ENCODE measurements around the gene SLC25A17.
"Not testable (repeated sequence)": the region's sequence is repeated elsewhere in the genome, so short reads cannot be mapped to it uniquely, and the experiment has no call there.

Gene SLC25A17

GRCh38 chr22:40823426-40823825 is 4.3 kb upstream of the SLC25A17 start:
- in situ Hi-C loops (cut with HindIII; ENCODE audit: low sequenced_read_pairs), result no loop called here

- in situ Hi-C loops (cut with HindIII; ENCODE audit: low sequenced_read_pairs), result no loop called here
Observed at GRCh38 chr22:40819599-40820140, 524 bp upstream of the SLC25A17 start.

- in situ Hi-C loops (cut with HindIII; ENCODE audit: low sequenced_read_pairs), result no loop called here
Observed at GRCh38 chr22:40818192-40818746, 877 bp downstream of the SLC25A17 start.

- in situ Hi-C loops (cut with HindIII; ENCODE audit: low sequenced_read_pairs), result no loop called here
Observed at GRCh38 chr22:40817737-40818136, 1.4 kb downstream of the SLC25A17 start.

GRCh38 chr22:40813912-40814315 is 5.2 kb downstream of the SLC25A17 start:
- in situ Hi-C loops (cut with HindIII; ENCODE audit: low sequenced_read_pairs), result no loop called here

GRCh38 chr22:40808018-40808841 is 10.9 kb downstream of the SLC25A17 start:
- in situ Hi-C loops (cut with HindIII; ENCODE audit: low sequenced_read_pairs), result no loop called here

- in situ Hi-C loops (cut with HindIII; ENCODE audit: low sequenced_read_pairs), result no loop called here
Observed at GRCh38 chr22:40806711-40807110, 12.4 kb downstream of the SLC25A17 start.

GRCh38 chr22:40805699-40806203 is 13.4 kb downstream of the SLC25A17 start:
- in situ Hi-C loops (cut with HindIII; ENCODE audit: low sequenced_read_pairs), result no loop called here

- in situ Hi-C loops (cut with HindIII; ENCODE audit: low sequenced_read_pairs), result no loop called here
Observed at GRCh38 chr22:40805239-40805638, 13.9 kb downstream of the SLC25A17 start.

- in situ Hi-C loops (cut with HindIII; ENCODE audit: low sequenced_read_pairs), result no loop called here
Observed at GRCh38 chr22:40803321-40803720, 15.8 kb downstream of the SLC25A17 start.

- in situ Hi-C loops (cut with HindIII; ENCODE audit: low sequenced_read_pairs), result no loop called here
Observed at GRCh38 chr22:40799008-40799407, 20.1 kb downstream of the SLC25A17 start.

GRCh38 chr22:40797427-40797826 is 21.7 kb downstream of the SLC25A17 start:
- in situ Hi-C loops (cut with HindIII; ENCODE audit: low sequenced_read_pairs), result no loop called here

GRCh38 chr22:40792451-40792850 is 26.7 kb downstream of the SLC25A17 start:
- in situ Hi-C loops (cut with HindIII; ENCODE audit: low sequenced_read_pairs), result no loop called here

- in situ Hi-C loops (cut with HindIII; ENCODE audit: low sequenced_read_pairs), result no loop called here
Observed at GRCh38 chr22:40791241-40791640, 27.9 kb downstream of the SLC25A17 start.

GRCh38 chr22:40789131-40789530 is 30.0 kb downstream of the SLC25A17 start:
- in situ Hi-C loops (cut with HindIII; ENCODE audit: low sequenced_read_pairs), result no loop called here

- in situ Hi-C loops (cut with HindIII; ENCODE audit: low sequenced_read_pairs), result no loop called here
Observed at GRCh38 chr22:40782521-40782920, 36.6 kb downstream of the SLC25A17 start.

GRCh38 chr22:40781749-40782148 is 37.4 kb downstream of the SLC25A17 start:
- in situ Hi-C loops (cut with HindIII; ENCODE audit: low sequenced_read_pairs), result not testable (repeated sequence)

GRCh38 chr22:40769761-40770160 is 49.4 kb downstream of the SLC25A17 start:
- in situ Hi-C loops (cut with HindIII; ENCODE audit: low sequenced_read_pairs), result no loop called here

GRCh38 chr22:40768206-40768605 is 50.9 kb downstream of the SLC25A17 start:
- in situ Hi-C loops (cut with HindIII; ENCODE audit: low sequenced_read_pairs), result no loop called here

- in situ Hi-C loops (cut with HindIII; ENCODE audit: low sequenced_read_pairs), result no loop called here
Observed at GRCh38 chr22:40766956-40767355, 52.2 kb downstream of the SLC25A17 start.

- in situ Hi-C loops (cut with HindIII; ENCODE audit: low sequenced_read_pairs), result no loop called here
Observed at GRCh38 chr22:40764763-40765441, 54.2 kb downstream of the SLC25A17 start.
